ENCODE data around the gene RNF169. TPM values are rescaled to one million over a fixed set of nuclear protein-coding genes. Genes with fewer than 3 reads are reported as not detected.

RNF169 gene
- total RNA-seq, 1 experiment from 2014 or later = 13.0 TPM

- no peaks in the 10 kb centered on the region for H3K36me3 Mint-ChIP-seq (ENCODE audit: insufficient read depth in 1 of 3, low read depth in 3 of 3)
- Histone ChIP-seq H3K79me1 (ENCODE audit: insufficient read depth, low read depth, low read length, poor library complexity, severe bottlenecking) (no peaks in the 10 kb centered on the region), H2AK5ac (ENCODE audit: insufficient read length, low read length) (no peak overlapping the region), H3K56ac (ENCODE audit: insufficient read length, low read depth, low read length) (no peak overlapping the region), H3K18ac (ENCODE audit: insufficient read length, low read depth, low read length) (no peak overlapping the region), H3K4me2 (ENCODE audit: insufficient read depth, insufficient read length, low read length) (no peak overlapping the region), H3K4me1 (ENCODE audit: insufficient read depth, low read length) (peaks cover 3% of the 10 kb centered on the region; the same call in 1 of the 2 replicates), H3K79me2 (ENCODE audit: insufficient read depth, low read length) (no peaks in the 10 kb centered on the region), H3K9me3 (ENCODE audit: control insufficient read depth, low read depth, low read length) (no peaks in the 10 kb centered on the region), H2BK12ac (ENCODE audit: insufficient read length, low read depth, low read length) (no peak overlapping the region), H3K9ac (ENCODE audit: extremely low read depth, insufficient read length, low read length) (no peak overlapping the region), H3K23ac (ENCODE audit: insufficient read length, low read depth, low read length) (no peak overlapping the region), H3K23me2 (ENCODE audit: insufficient read length, low read depth, low read length, poor library complexity, severe bottlenecking) (no peaks in the 10 kb centered on the region), H3K27me3 (ENCODE audit: insufficient read depth, low read length) (no peaks in the 10 kb centered on the region; the same call in 1 of the 2 replicates), H2BK120ac (ENCODE audit: low read depth, low read length, poor library complexity, severe bottlenecking) (no peak overlapping the region), H3T11ph (ENCODE audit: low read length) (no peak overlapping the region), H4K20me1 (ENCODE audit: control insufficient read depth, insufficient read depth, insufficient read length) (no peaks in the 10 kb centered on the region), H2BK15ac (ENCODE audit: low read depth, low read length) (no peak overlapping the region), H3K4ac (ENCODE audit: low read depth, low read length) (no peak overlapping the region), H2BK5ac (ENCODE audit: insufficient read length, low read length) (no peak overlapping the region), H4K91ac (ENCODE audit: insufficient read length, low read depth, low read length) (no peak overlapping the region), H4K8ac (replicated peaks; ENCODE audit: insufficient read length, low read depth, low read length) (no peak overlapping the region), H2BK20ac (ENCODE audit: low read depth, low read length, poor library complexity, severe bottlenecking) (no peak overlapping the region), H3K27ac (ENCODE audit: insufficient read length, low read depth, low read length) (no peak overlapping the region), H2AFZ (ENCODE audit: low read length) (no peak overlapping the region), H3K14ac (ENCODE audit: insufficient read depth, low read length) (no peak overlapping the region), H4K5ac (ENCODE audit: insufficient read length, low read depth, low read length) (no peak overlapping the region)
- H3K4me1 Mint-ChIP-seq = peaks cover 18 to 27% of the 10 kb centered on the region in 2 experiments
- no peak for TF ChIP-seq CTCF (conservative IDR thresholded peaks at IDR 0.05)
- no peak overlapping the region for H3K27ac Mint-ChIP-seq
- H3K4me3 Mint-ChIP-seq = no peak overlapping the region
- H3K9me3 Mint-ChIP-seq = no peaks in the 10 kb centered on the region
- H3K27me3 Mint-ChIP-seq (ENCODE audit: low read depth) = peaks cover 41% of the 10 kb centered on the region
- WGBS (ENCODE audit: extremely low coverage, insufficient read length, low lambda C conversion rate) = no CpG with 5 or more reads among the region's 3 CpGs
- DNase-seq = no peak
Observed at GRCh38 chr11:74721479-74721835, 27.2 kb upstream of the RNF169 start.

All from H9 (cell line).